ENCODE measurements around the gene CFAP74.

Gene CFAP74

DNA sequence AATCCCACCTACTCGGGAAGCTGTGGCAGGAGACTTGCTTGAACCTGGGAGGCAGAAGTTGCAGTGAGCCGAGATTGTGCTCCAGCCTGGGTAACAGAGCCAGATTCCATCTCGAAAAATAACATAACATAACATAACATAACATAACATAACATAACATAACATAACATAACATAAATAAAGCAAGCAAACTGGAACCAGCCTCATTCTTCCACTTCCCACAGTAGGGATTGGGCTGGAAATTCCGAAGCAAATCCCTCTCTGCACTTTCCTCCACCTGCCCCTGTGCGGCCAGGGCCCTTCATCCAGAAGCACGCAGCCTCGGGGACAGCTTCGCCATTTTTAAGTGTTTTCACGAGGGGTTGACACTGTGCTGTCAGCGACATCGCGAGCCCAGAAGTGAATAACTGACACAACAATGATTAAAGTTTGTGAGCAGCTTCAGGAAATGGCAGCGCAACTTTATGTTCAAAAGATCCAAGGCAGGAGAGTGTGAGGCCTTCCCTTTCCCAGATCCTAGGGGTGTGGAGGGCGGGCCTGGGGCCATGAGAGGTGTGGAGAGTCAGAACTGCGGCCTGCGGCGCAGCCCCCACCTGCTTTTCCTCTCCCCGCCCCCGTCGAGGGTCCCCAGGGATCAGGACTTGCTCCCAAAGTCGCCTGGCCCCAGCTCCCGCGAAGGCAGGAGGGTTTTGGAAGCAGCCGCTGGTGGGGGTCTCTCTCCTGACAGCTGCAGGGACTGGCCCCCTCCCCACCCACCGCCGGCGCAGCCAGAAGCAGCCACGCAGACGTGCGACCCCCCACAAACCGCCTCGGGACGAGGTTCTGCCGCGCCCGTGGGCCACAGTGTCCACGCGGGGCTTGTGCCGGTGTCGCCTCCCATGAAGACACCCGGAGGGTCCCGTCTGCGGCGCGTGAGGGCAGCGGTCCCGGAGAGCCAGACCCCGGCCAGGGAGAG, 14.9 kb upstream of the CFAP74 start:
- DNase-seq, result no peak

DNA sequence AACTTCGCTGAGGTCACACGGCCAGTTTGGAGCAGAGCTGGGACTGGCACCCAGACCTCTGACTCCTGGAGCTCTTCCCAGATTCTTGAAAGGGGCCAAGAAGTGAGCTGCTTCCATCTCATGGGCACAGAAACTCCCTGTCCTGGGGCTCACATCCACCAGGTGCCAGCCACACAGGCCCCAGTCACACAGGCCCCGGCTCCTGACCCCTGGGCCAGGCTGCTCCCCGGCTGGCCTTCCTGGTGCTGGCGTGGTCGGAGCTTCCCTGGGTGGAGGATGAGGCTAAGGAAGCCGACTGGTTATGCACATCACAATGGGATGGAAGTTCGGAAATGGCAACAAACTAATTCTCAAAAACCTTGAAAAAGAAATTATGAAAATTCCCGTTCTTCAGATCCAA, 12.5 kb upstream of the CFAP74 start:
- DNase-seq, result no peak

DNA sequence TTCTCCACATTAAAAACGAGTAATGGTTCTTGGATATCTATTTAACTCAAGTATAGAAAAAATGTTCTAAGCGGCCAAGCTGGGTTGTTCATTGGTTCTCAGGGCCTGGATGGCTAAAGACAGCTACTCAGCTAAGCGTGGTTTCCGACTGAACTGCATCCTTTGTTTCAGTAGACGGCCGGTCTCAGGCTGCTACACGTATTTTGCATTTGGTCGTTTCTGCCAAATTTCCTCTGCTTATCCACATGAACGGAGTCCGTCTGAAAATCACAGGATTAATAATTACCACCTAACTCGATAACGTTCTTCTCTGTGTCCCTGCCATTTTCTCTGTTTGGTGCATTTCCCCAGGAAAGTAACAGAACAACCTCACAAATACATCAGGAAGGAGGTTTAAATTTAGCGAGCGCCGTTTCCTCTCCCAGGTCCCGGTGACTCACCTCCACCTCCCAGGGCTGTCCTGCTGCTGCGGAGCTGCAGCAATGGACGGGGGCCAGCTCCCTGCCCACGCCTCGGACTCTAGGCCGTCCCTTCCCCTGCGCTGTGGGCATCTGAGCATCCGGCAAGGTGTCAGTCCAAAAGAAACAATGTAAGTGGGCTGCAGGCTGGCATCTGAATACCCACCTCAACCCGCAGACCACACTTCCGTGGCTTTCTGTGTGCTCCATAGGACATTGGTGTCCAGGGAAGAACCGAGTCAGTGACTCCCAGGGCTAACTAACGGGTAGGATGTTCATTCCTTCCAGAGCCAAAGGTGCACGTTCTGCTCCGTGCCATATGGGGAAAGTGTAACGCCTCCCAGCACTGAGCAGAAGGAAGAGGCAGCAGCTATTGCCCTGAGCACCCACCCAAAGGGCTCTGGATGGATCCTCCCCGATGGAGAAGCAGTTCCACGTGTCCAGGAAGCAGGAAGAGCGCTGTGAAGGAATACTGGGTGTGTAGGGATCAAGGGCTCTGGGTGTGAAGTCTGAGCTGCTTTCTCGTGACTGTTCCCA, 11.5 kb upstream of the CFAP74 start:
- DNase-seq, result no peak

GRCh38 chr1:2014181-2014580, 10.6 kb upstream of the CFAP74 start:
- DNase-seq, result no peak

DNA sequence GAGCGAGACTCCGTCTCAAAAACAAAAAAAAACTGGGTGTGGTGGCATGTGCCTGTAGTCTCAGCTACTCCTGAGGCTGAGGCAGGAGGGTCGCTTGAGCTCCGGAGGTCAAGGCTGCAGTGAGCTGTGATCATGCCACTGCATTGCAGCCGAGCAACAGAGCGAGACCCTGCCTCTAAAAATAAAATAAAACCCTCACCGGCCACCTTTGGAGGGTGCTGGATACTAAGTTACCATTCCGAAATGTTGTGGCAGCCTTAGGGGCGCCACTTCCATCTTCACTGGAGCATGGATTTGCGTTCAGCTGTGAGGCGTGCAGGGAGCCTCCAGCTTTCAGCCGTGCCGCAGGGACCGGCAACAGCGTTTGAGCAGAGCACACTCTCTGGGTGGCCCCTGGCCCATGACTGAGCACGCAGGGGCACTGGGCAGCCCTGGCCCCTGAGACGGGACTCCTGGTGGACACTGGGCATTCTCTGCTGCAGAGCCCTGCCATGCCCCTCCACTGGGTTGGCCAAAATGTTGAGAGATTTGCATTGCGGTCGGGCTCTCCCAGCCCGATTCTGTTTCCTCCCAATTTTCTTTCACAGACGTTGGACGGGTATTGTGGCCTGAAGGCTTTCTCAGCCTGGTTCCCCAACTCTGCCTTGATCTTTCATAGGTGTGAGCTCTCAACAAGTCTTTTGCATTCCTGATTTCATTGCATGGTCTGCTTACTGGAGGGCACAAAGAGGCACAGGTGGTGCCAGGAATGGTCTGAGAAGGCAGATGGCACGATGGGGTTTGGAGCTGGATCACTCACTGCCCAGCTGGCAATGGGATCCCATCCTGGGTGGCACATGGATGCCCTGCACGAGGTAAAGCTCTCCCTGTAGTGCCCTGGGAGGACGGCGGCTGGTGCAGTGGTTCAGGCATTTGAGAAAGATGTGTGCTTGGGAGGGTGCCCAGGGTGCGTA, 5.8 kb upstream of the CFAP74 start:
- DNase-seq, result no peak

DNA sequence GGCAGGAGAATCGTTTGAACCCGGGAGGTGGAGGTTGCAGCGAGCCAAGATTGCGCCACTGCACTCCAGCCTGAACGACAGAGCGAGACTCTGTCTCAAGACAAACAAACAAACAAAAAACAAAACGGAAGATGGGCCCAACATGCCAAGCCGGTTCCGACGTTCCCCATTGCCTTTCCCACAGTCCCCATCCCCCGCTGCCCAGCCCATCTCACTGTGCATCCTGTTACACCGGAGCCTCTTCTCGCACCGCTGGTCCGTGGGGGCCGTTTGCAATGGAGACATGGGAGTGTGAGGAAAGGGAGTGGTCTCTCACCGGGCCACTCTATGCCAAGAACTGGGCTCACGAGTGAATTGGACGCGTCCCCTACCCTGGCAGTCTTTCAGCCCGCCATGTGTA, 1.3 kb upstream of the CFAP74 start:
- DNase-seq, result no peak

DNA sequence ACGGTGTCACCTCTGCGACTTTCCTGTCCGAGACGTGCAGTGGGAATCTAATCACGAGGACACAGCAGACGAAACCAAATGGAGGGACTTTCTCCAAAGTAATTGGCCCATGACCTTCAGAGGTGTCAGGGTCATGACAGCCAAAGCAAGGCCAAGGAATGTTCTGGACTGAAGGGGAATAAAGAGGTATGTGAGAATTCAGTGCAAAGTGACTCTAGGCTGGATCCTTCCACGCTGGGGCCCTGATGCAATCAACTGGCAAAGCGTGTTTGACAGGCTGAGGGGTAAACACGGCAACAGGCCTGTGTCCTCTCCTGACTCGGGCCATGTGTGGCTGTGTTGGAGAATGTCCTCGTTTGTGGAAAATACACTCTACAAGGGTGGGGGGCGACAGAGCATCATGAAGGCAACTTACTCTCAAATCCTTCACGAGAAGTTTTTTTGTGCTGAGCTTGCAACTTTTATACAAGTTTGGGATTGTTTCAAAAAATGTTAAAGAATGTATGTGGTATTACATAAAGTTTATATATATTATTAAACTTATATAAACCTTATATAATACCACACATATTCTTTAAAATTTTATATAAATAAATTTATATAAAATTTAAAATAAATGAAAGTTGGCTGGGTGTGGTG, 1.7 kb downstream of the CFAP74 start:
- no peak for DNase-seq

DNA sequence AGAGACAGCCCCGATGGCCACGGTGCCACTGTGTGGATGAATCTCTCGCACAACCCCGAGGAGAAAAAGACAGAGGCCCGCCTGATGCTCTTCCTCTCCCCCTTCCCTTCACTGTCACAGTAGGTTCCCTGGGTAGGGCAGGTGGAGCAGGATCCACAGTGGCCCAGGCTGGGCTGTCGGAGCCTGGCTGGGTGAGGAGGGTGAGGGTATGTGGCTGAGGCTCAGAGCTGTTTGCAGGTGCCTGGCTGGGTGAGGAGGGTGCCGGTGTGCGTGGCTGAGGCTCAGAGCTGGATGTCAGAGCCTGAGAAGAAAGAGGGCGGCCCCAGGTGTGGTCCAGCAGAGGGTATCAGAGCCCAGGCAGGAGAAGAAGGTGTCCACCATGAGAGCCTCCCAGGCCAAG, 2.7 kb downstream of the CFAP74 start:
- no peak for DNase-seq

DNA sequence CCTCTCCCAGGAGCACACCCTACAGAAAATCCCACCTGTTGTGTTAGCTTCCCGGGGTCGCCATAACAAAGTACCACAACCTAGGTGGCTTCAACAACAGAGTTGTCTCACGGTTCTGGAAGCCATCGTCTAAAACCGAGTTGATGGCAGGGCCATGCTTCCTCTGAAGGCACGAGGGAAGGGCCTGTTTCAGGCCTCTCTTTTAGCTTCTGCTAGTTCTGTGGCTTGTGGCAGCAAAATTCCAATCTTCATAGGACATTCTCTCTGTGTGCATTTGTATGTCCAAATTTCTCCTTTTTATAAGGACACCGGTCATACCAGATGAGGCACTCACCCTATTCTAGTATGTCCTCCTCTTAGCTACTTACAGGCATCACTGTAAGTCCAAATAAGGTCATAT, 3.2 kb downstream of the CFAP74 start:
- DNase-seq, result no peak

DNA sequence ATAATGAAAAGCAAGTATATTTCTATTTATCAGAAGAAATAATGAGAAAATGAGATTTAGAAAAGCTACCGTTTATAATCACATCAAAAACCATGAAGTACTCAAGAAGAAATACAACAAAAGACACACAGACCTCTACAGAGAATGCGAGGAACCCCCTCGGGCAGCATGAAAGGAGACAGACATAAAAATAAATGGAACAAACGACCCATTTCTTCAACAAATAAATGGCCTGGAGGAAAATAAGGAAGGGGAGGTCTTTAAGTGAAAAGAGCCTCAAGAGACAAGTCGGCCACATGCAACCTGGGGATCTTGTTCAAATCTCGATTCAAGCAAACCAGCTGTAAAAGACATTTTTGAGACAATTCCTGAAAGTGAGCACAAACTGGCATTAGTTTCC, 6.0 kb downstream of the CFAP74 start:
- DNase-seq, result no peak

GRCh38 chr1:1996207-1996651, 7.4 kb downstream of the CFAP74 start:
- DNase-seq, result no peak

GRCh38 chr1:1994536-1994935, 9.1 kb downstream of the CFAP74 start:
- DNase-seq, result no peak

- no peak for DNase-seq
These were observed 13.4 kb downstream of the CFAP74 start for GRCh38 chr1:1990222-1990621.

GRCh38 chr1:1989789-1990188, 13.8 kb downstream of the CFAP74 start:
- DNase-seq, result no peak

GRCh38 chr1:1989102-1989542, 14.5 kb downstream of the CFAP74 start:
- no peak for DNase-seq

DNA sequence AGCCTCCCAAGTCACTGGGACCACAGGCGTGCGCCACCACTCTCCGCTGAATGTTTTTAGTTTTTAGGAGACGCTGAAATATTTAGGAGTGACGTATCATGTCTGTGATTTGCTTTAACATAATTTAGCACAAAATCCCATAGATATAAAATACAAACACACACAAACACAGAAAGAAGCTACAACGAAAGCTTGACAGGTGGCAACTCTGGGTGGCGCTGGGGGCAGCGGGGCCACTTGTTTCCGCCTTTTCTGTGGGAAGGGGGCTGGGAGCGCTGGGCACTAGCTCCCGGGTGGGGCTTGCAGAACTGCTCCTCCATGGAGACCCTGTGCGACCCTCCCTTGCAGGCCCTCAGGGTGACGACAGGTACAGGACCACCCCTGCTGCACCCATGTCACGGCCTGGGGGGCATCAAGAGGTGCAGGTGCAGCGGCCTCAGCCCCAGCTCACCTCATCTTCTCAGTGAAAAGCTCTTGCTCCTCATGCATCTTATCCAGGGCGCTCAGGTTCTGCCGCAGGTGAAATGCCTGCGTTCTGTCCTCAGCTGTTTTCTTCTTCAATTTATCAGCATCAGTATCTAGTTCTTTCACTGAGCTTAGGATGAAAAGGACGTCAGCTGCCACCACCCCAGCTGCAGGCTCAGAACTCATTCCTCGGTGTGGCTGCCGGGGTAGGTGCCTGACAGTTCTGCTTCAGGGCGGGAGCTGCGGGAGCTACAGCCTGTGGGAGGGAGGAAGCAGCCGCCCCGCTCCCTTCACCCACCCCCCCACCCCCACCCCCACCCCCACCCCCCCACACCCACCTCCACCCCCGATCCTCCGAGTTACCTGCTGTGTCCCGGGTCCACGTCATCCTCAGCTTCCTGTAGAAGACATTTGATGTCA, 15.3 kb downstream of the CFAP74 start:
- DNase-seq, result no peak

DNA sequence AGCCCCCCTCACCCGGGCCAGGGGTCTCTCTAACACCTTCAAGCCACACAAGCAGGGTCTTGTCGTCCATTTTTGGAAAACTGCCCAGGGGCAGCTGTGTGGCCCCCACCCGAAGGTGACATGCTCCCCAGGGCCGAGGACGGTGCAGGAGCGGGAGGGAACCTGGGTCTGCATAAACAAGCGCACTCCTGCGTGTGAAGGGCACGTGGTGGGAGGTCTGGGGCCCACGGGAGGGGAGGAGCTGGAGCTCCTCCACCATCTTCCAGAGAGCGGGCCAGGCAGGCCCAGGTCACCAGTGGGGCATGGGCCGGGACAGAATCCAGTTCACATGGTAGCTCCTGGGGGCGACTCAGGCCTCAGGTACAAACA, 16.5 kb downstream of the CFAP74 start:
- DNase-seq, result no peak

DNA sequence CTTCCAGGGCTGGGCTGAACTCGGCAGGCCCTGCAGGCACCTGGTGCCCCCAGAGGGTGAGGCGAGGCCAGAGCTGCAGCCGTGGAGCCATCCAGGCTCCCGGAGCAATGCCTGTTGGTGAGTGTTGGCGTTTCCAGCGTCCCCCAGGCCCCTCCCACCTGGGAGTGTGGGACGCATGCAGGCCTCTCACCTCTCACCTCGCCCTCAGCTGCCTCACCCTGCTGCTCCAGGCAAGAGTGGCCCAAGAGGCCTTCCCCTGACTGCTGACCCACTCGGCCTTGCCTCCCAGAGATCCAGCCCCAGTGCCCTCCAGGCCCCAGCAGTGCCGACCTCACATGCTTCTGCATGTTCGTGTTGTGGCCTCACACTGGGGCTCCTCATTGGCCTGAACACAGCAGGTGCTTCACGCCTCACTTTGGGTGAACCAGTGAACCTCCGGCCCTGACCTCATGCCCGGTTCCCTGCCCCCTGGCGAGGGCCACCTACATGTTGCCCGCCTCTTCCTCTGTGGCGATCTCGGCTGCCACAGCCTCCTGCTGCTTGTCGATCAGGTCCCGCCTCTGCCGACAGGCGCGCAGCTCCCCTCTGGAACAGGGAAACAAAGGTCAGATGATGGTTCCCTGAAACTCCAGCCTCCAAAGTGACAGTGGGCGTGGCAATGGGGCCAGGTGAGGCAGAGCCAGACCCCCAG, 17.0 kb downstream of the CFAP74 start:
- no peak for DNase-seq

DNA sequence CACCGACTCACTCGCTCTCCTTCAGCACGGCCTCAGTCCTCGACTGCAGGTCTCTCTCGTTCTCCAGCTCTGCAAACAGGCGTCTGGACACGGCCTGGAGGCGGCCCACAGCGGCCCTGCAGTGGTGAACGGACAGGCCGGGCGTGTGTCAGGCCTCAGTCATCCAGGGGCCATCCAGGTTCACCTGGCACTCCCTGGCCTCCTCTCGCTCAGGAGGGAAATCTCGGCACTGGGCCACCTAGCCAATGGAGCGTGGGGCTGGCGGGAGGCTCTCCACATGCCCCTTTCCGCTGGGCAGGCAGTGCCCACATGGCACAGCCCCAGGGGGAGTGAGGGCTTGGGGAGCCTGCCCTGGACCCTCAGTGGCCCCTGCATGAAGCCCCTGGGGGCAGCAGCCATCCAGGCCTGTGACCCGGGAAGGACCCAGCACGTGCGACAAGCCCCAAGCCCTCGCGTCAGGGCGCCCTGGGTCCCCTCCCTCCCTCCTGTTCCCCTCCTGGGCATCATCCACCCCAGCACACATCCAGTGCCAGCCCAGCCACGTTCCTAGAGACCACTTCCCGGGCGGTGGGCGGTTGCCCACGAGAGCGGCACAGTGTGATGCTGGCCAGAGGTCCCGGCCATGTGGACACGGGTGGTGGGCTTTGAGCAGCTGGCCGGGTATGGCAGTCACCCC, 18.1 kb downstream of the CFAP74 start:
- DNase-seq, result no peak

Data from DMS79 (cell line).